PC-9 (cell line): Measurements from ENCODE around the gene MYH2. TPM values are rescaled to one million over a fixed set of nuclear protein-coding genes. Genes with fewer than 3 reads are reported as not detected.

Source experiments
- BruUV-seq: library from RNA; stranded (reverse); fragments of 400-500 nt; replicated peaks from 2 replicates; lab custom pipeline; 2021; lab: Mats Ljungman, UMichigan
- CTCF ChIA-PET: fragments of 300-600 bp; sonication (Branson Sonifier 250); formaldehyde crosslinking; loops from one replicate; lab custom pipeline; 2022; ENCODE audit warnings: antibody characterized with exemption; lab: Charles Lee
- POLR2A ChIA-PET: fragments of 300-600 bp; sonication (Branson Sonifier 250); formaldehyde crosslinking; loops from one replicate; lab custom pipeline; 2022; ENCODE audit warnings: antibody characterized with exemption; ENCODE audit not compliant: unreplicated experiment; lab: Charles Lee
- DNase-seq, 2 experiments: peaks; one replicate each; pipeline versions ENCODE4 v3.0.0 to v3.0.0-alpha.2; 2015 to 2022; ENCODE audit warnings: mixed read lengths in 1 of 2
- H2AFZ ChIP-seq: fragments of 200-600 bp; sonication (generic); 2 replicates; pipeline ENCODE4 v1.8.1; 2017; ENCODE audit warnings: antibody characterized with exemption
- H3F3A ChIP-seq: fragments of 200-600 bp; sonication (generic); 2 replicates; pipeline ENCODE4 v1.8.1; 2017; ENCODE audit warnings: antibody characterized with exemption, mild to moderate bottlenecking, low read depth; ENCODE audit not compliant: insufficient read depth
- H3K27ac ChIP-seq: fragments of 200-600 bp; sonication (generic); 2 replicates; pipeline ENCODE4 v1.6.1; 2016; ENCODE audit warnings: mixed run types
- H3K27me3 ChIP-seq: fragments of 200-600 bp; sonication (generic); 2 replicates; pipeline ENCODE4 v1.6.1; 2016; ENCODE audit warnings: low read depth, mixed run types; ENCODE audit not compliant: insufficient read depth
- H3K36me3 ChIP-seq: fragments of 200-600 bp; sonication (generic); 2 replicates; pipeline ENCODE4 v1.6.1; 2016; ENCODE audit warnings: low read depth, mixed run types
- H3K4me1 ChIP-seq: fragments of 200-600 bp; sonication (generic); replicated peaks from 2 replicates; pipeline ENCODE4 v1.6.1; 2016; ENCODE audit warnings: mixed run types; ENCODE audit not compliant: insufficient read depth
- H3K4me2 ChIP-seq: fragments of 200-600 bp; sonication (generic); 2 replicates; pipeline ENCODE4 v1.6.1; 2017; ENCODE audit warnings: mixed run types
- H3K4me3 ChIP-seq: fragments of 200-600 bp; sonication (generic); 2 replicates; pipeline ENCODE4 v1.6.1; 2016; ENCODE audit warnings: mixed run types
- H3K79me2 ChIP-seq: fragments of 200-600 bp; sonication (generic); 2 replicates; pipeline ENCODE4 v1.6.1; 2017; ENCODE audit warnings: low read depth, mixed run types
- H3K9me2 ChIP-seq: fragments of 200-600 bp; sonication (generic); 2 replicates; pipeline ENCODE4 v1.8.1; 2017; ENCODE audit warnings: mild to moderate bottlenecking; ENCODE audit not compliant: insufficient read depth
- H3K9me3 ChIP-seq: fragments of 200-600 bp; sonication (generic); 2 replicates; pipeline ENCODE4 v1.8.1; 2016; ENCODE audit warnings: low read depth; ENCODE audit not compliant: insufficient read depth
- H4K20me1 ChIP-seq: fragments of 200-600 bp; sonication (generic); 2 replicates; pipeline ENCODE4 v1.8.1; 2017; ENCODE audit not compliant: insufficient read depth
- EZH2 ChIP-seq: fragments of 200-600 bp; sonication (generic); IDR thresholded peaks from 2 replicates; pipeline ENCODE4 v1.8.0; 2017; ENCODE audit warnings: antibody characterized with exemption, low read depth
- intact Hi-C: fragments of 100-400 bp; cut with micrococcal nuclease; formaldehyde crosslinking; loops from one replicate; pipeline ENCODE4 v1.10.0; 2022; ENCODE audit not compliant: unreplicated experiment
- total RNA-seq: library from RNA; stranded (reverse); gene quantifications from 2 replicates; pipeline ENCODE4 v1.2.3, GENCODE V29; 2021
- TF ChIP-seq, protein P1 (sequence below): fragments of 200-600 bp; sonication (generic); conservative IDR thresholded peaks from 2 replicates; pipeline ENCODE4 v1.6.1; 2017; ENCODE audit warnings: mixed run types, antibody characterized with exemption, mild to moderate bottlenecking, moderate library complexity

MYH2 gene
- total RNA-seq, 1 experiment from 2014 or later, result not detected

DNA sequence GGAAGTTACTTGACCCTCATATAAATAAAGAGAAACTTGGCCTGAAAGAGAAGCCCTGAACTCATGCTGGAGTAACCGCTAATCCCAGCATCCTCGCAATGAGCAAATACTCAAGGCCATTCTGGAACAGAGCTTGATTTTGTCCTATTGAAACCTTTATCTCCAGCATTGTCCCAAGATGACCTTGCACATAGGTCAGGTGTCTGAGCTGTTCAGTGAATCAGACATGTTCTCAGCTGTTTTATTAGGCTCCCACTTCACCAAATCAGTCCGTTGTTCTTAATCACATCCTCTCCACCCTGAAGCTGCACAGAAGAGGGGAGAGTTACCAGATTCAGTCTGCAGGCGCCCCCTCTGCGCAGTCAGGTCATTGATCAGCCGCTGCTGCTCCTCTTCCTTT lies 22.0 kb downstream of the MYH2 start:
- Histone ChIP-seq H3K79me2 (no peaks in the 10 kb centered on the region), H3K36me3 (no peaks in the 10 kb centered on the region), H3K4me2 (no peak overlapping the region), H3F3A (no peaks in the 10 kb centered on the region), H4K20me1 (no peaks in the 10 kb centered on the region), H3K4me1 (no peaks in the 10 kb centered on the region), H3K27me3 (peaks cover 24% of the 10 kb centered on the region), H3K9me2 (no peaks in the 10 kb centered on the region), H3K9me3 (no peaks in the 10 kb centered on the region), H3K4me3 (no peak overlapping the region), H2AFZ (no peak overlapping the region), H3K27ac (no peak overlapping the region)
- intact Hi-C loops, result no loop called here
- BruUV-seq, result no TSS peak
- CTCF ChIA-PET, result no interaction called here
- TF ChIP-seq, protein P1, sequence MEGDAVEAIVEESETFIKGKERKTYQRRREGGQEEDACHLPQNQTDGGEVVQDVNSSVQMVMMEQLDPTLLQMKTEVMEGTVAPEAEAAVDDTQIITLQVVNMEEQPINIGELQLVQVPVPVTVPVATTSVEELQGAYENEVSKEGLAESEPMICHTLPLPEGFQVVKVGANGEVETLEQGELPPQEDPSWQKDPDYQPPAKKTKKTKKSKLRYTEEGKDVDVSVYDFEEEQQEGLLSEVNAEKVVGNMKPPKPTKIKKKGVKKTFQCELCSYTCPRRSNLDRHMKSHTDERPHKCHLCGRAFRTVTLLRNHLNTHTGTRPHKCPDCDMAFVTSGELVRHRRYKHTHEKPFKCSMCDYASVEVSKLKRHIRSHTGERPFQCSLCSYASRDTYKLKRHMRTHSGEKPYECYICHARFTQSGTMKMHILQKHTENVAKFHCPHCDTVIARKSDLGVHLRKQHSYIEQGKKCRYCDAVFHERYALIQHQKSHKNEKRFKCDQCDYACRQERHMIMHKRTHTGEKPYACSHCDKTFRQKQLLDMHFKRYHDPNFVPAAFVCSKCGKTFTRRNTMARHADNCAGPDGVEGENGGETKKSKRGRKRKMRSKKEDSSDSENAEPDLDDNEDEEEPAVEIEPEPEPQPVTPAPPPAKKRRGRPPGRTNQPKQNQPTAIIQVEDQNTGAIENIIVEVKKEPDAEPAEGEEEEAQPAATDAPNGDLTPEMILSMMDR, result no peak
- TF ChIP-seq EZH2, result no peak
- POLR2A ChIA-PET, result no interaction called here
- no peak for DNase-seq

DNA sequence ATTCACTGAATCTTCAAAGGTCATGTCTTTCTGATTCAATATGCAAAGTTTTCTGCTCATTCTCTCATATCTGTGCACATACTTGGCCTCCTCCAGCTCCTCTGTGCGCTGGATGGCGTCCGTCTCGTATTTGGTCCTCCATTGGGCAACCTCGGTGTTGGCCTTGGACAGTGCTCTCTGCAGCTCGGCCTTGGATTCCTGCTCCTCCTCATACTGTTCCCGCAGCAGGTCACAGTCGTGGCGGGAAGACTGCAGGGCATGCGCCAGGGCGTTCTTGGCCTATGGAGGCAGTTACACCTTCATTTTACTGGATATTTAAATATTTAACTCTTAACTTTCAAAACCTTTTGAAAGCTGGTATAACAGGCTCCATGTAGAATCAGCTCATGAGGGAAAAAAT lies 22.9 kb downstream of the MYH2 start:
- H3K4me2 ChIP-seq, result no peak overlapping the region
- no peak overlapping the region for H2AFZ ChIP-seq
- TF ChIP-seq, protein P1, result no peak
- TF ChIP-seq EZH2, result no peak
- H3K4me1 ChIP-seq, result no peaks in the 10 kb centered on the region
- POLR2A ChIA-PET, result no interaction called here
- H3K36me3 ChIP-seq, result no peaks in the 10 kb centered on the region
- H4K20me1 ChIP-seq, result no peaks in the 10 kb centered on the region
- H3K27me3 ChIP-seq, result peaks cover 24% of the 10 kb centered on the region
- H3K9me2 ChIP-seq, result no peaks in the 10 kb centered on the region
- intact Hi-C loops, result no loop called here
- DNase-seq, result no peak
- CTCF ChIA-PET, result no interaction called here
- H3K79me2 ChIP-seq, result no peaks in the 10 kb centered on the region
- no peak overlapping the region for H3K4me3 ChIP-seq
- H3K9me3 ChIP-seq, result no peaks in the 10 kb centered on the region
- H3K27ac ChIP-seq, result no peak overlapping the region
- BruUV-seq, result no TSS peak
- no peaks in the 10 kb centered on the region for H3F3A ChIP-seq

DNA sequence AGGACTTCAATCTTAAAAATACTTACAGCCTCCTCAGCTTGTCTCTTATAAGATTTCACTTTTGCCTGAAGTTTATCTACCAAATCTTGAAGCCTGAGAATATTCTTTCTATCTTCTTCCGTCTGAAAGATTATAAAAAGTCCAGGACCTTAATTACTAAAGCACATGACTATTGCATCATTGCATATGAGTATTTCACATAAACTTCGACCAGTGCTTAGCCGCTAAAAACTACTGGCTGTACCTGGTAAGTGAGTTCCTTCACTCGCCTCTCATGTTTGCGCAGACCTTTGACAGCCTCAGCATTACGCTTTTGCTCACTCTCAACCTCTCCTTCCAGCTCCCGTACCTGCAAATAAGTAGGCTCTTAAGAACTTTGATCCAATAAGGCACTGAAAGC lies 26.4 kb downstream of the MYH2 start:
- TF ChIP-seq EZH2, result no peak
- TF ChIP-seq, protein P1, result no peak
- no TSS peak for BruUV-seq
- Histone ChIP-seq H3K4me1 (no peaks in the 10 kb centered on the region), H3K79me2 (no peaks in the 10 kb centered on the region), H3K4me2 (no peak overlapping the region), H3K36me3 (no peaks in the 10 kb centered on the region), H3K9me2 (no peaks in the 10 kb centered on the region), H3K9me3 (no peaks in the 10 kb centered on the region), H3F3A (no peaks in the 10 kb centered on the region), H4K20me1 (no peaks in the 10 kb centered on the region), H3K27me3 (peaks cover 37% of the 10 kb centered on the region), H3K27ac (no peak overlapping the region), H3K4me3 (no peak overlapping the region), H2AFZ (no peak overlapping the region)
- DNase-seq, result no peak
- ChIA-PET CTCF (no interaction called here), POLR2A (no interaction called here)
- intact Hi-C loops, result no loop called here
